A673 (cell line): Measurements from ENCODE around the gene C11orf21.

Experiments used
- CTCF ChIP-seq: fragments of 300-800, 200-600 bp; sonication (generic); conservative IDR thresholded peaks from 2 replicates; pipeline ENCODE4 v1.5.1; 2017; ENCODE audit warnings: low read depth, mild to moderate bottlenecking, antibody characterized with exemption, low read length, moderate library complexity, mixed read lengths
- EZH2 ChIP-seq: fragments of 200-600 bp; sonication (generic); IDR thresholded peaks from 2 replicates; pipeline ENCODE4 v1.6.1; 2017; ENCODE audit warnings: borderline replicate concordance, low read depth, mild to moderate bottlenecking, mixed read lengths, antibody characterized with exemption, low read length; ENCODE audit not compliant: poor library complexity, severe bottlenecking

GRCh38 chr11:2270322-2271076 lies 31.2 kb downstream of the C11orf21 start, which contains the start of gene ASCL2:
- TF ChIP-seq CTCF (no peak), EZH2 (peak; percentile 54)
